NCI-H774 (cell line): ENCODE data around the gene OR2J2.
"Not testable (repeated sequence)": the region's sequence is repeated elsewhere in the genome, so short reads cannot be mapped to it uniquely, and the experiment has no call there.

ENCODE experiments used
- DNase-seq: peaks from one replicate; lab custom pipeline; 2025; lab: John Stamatoyannopoulos, UW

OR2J2 gene

GRCh38 chr6:29170607-29171006 lies at the start of gene OR2J2:
OR2J2 (plus strand) TSS chr6:29170907; CDS start chr6:29173636, 2,729 bp downstream.
- DNase-seq = not testable (repeated sequence)

GRCh38 chr6:29129326-29130012 lies 41.2 kb upstream of the OR2J2 start:
- DNase-seq = no peak

- no peak for DNase-seq
Observed at GRCh38 chr6:29130644-29131043, 40.1 kb upstream of the OR2J2 start.

GRCh38 chr6:29131691-29132090 lies 39.0 kb upstream of the OR2J2 start:
- no peak for DNase-seq

DNA sequence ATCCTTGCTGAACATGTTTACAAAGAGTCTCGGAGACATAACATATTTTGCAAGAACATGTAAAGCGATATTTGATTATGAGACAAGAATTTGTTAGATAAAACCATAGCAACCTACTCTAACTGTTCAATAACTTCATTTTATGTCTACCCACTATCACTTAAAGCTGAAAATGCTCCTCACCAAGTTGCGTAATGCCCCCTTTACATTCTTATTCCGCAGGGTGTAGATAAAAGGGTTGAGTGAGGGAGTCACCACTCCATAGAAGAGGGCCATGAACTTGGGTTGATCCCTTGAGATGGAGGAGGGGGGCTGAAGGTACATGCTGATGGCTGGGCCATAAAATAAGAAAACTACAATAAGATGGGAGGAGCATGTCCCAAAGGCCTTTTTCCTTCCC lies 33.0 kb upstream of the OR2J2 start:
- DNase-seq = no peak

- DNase-seq = no peak
Observed at GRCh38 chr6:29141606-29142005, 29.1 kb upstream of the OR2J2 start.

GRCh38 chr6:29142309-29142708 lies 28.4 kb upstream of the OR2J2 start:
- DNase-seq = no peak

DNA sequence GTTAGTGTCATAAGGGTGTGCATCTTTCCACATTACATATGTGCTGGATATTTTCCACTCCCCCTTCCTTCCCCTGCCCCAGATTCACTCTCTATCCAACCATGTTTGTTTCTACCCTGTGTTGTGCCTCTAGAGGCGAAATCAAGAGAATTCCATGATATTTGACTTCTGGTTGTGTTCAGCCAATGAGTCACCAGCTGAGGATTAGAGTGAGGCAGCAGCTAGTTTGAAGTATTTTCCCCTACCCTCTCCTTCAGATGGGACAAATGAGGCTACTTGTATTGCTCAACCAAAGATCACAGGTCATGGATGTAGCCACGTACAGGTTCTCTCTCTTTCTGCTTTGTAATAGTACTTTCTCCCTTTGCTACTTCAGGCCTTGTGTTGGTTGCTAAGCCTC lies 24.5 kb upstream of the OR2J2 start:
- no peak for DNase-seq

- DNase-seq = no peak
Observed at GRCh38 chr6:29147074-29147473, 23.6 kb upstream of the OR2J2 start.

DNA sequence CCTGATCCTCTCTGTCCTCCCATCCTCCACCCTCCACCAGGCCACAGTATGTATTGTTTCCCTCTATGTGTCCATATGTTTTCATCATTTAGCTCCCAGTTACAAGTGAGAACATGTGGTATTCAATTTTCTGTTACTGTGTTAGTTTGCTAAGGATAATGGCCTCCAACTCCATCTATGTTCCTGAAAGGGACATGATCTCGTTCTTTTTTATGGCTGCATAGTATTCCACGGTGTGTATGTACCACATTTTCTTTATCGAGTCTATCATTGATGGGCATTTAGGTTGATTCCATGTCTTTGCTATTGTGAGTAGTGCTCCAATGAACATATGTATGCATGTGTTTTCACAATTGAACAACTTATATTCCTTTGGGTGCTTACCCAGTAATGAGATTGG lies 21.3 kb upstream of the OR2J2 start:
- DNase-seq = not testable (repeated sequence)

- no peak for DNase-seq
Observed at GRCh38 chr6:29153083-29153482, 17.6 kb upstream of the OR2J2 start.

- not testable (repeated sequence) for DNase-seq
Observed at GRCh38 chr6:29155182-29155581, 15.5 kb upstream of the OR2J2 start.

DNA sequence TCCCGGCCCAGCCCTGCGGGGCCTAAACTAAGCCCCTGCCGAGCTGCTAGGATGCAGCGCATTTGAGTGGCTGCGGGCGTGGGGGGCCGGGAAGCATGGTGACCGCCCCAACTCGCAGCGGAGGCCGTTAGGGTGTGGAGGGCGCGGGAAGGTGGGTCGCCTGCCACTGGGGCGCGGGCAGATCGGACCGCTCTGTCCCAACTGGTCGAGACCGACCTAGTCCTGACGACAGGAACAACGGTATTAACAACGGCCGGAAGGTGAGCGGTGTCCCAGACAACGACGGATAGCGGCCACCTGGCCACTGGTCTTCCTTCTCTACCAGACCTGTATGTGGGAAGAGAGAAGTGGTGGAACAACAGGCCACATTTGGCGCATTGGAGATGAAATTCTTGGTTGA lies 10.8 kb upstream of the OR2J2 start:
- DNase-seq = not testable (repeated sequence)

GRCh38 chr6:29165571-29165970 lies 5.1 kb upstream of the OR2J2 start:
- DNase-seq = not testable (repeated sequence)

GRCh38 chr6:29171736-29172135 lies 1.0 kb downstream of the OR2J2 start:
- no peak for DNase-seq

GRCh38 chr6:29183594-29183993 lies 12.9 kb downstream of the OR2J2 start:
- no peak for DNase-seq

DNA sequence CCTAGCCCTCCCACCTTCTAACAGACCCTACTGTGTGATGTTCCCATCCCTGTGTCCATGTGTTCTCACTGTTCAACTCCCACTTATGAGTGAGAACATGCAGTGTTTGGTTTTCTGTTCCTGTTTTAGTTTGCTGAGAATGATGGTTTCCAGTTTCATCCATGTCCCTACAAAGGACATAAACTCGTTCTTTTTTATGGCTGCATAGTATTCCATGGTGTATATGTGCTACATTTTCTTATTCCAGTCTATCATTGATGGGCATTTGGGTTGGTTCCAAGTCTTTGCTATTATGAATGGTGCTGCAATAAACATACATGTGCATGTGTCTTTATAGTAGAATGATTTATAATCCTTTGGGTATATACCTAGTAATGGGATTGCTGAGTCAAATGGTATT lies 18.0 kb downstream of the OR2J2 start:
- DNase-seq = not testable (repeated sequence)

DNA sequence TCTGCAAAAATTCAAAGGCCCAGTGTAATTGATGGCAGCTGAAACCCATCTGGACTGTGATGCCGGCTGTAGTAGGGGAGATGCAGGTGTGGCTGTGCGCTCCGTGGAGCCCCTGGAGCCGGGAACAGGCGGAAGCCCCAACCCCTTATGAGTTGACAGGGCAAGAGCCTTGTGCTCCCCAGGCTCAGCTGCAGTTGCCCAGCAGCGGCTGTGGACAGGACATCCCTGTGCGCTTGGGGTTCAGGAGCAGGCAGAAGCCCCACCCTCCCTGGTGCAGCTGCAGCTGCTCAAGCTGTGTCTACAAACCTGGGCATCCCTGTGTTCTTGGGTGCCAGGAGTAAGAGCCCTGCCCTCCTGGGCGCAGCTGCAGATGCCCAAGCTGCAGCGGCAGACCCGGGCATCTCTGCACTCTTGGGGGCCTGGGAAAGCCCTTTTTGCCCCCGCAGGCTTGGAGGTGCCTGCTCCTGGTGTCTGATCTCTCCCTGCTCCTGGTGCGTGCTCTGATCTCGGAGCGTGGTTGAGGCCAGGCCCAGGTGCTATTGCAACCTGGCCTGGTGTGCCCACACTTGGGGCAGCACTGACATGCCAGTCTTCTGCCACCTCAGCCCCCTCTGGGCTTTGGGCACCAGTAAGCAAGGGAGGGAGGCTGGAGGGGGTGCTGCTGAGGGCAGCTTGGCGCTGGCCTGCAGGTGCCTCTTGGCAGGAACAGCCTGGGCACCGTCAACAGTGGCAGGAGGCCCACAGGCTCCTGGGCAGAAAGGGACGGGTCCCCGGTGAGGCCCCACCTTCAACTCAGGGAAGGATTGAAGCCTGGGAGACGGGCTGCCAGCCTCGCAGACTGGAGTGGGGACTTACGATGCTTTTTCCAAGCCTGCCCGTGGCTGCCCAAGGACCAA lies 30.3 kb downstream of the OR2J2 start:
- DNase-seq = no peak

GRCh38 chr6:29201966-29202365 lies 31.3 kb downstream of the OR2J2 start:
- DNase-seq = no peak

- no peak for DNase-seq
Observed at GRCh38 chr6:29211488-29211887, 40.8 kb downstream of the OR2J2 start.

DNA sequence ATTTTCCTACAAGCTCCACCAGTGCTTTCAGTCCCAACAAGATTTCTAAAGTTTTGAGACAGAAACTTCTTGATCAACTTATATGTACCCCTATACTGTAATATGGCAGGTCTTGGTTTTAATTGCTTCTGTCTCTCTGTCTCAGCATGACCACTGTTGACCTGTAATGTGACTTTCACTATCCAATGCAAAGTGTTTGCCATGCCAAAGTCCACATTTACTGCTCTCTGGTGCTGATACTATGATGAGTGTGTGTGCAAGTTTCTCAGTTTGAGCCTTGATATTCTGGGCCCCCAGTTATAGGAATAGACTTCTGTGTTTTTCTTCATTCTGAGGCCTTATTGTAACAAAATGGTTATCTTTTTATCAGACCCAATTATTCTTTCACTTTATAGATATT lies 45.8 kb downstream of the OR2J2 start:
- no peak for DNase-seq

DNA sequence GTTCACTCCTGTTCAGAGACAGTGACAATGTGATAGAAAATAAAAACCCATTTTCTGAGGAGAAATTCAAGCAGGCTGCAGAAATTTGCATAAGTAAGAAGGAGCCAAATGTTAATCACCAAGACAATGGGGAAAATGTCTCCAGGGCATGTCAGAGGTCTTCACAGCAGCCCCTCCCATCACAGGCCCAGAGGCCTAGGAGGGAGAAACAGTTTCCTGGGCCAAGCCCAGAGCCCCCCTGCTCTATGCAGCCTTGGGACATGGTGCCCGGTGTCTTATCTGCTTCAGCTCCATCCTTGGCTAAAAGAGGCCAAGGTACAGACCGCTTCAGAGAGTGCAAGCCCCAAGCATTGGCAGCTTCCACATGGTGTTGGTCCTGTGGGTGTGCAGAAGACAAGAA lies 46.5 kb downstream of the OR2J2 start:
- DNase-seq = not testable (repeated sequence)

DNA sequence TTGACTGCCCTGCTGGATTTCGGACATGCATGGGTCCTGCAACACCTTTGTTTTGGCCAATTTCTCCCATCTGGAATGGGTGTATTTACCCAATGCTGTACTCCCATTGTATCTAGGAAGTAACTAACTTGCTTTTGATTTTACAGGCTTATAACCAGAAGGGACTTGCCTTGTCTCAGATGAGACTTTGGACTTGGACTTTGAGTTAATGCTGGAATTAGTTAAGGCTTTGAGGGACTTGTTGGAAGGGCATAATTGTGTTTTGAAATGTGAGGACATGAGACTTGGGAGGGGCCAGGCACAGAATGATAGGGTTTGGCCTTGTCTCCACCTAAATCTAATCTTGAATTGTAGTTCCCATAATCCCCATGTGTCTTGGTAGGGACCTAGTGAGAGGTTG lies 47.3 kb downstream of the OR2J2 start:
- not testable (repeated sequence) for DNase-seq
